MM.1S (cell line): ENCODE measurements around the gene GRN.
A peak's percentile ranks its signal among the peaks of the same experiment; 100 is the strongest.

ENCODE experiments used
- DNase-seq: peaks from one replicate; pipeline ENCODE4 v3.0.0-alpha.2; 2015
- H2AFZ ChIP-seq: fragments of 300-600 bp; sonication (generic); 2 replicates; pipeline ENCODE4 v1.6.0; 2016; ENCODE audit warnings: antibody characterized with exemption, low read length
- H3F3A ChIP-seq: fragments of 300-600 bp; sonication (generic); 2 replicates; pipeline ENCODE4 v1.6.1; 2016; ENCODE audit warnings: mild to moderate bottlenecking, antibody characterized with exemption, low read length, moderate library complexity, mixed read lengths; ENCODE audit not compliant: insufficient read depth
- H3K27ac ChIP-seq: fragments of 300-600 bp; sonication (generic); 2 replicates; pipeline ENCODE4 v1.5.1; 2016; ENCODE audit warnings: mild to moderate bottlenecking, low read length
- H3K27me3 ChIP-seq: fragments of 300-600 bp; sonication (generic); replicated peaks from 2 replicates; pipeline ENCODE4 v1.6.0; 2016; ENCODE audit warnings: low read length; ENCODE audit not compliant: insufficient read depth
- H3K36me3 ChIP-seq: fragments of 300-600 bp; sonication (generic); replicated peaks from 2 replicates; pipeline ENCODE4 v1.6.1; 2016; ENCODE audit warnings: mild to moderate bottlenecking, low read length, mixed read lengths; ENCODE audit not compliant: insufficient read depth
- H3K4me1 ChIP-seq: fragments of 300-600 bp; sonication (generic); 2 replicates; pipeline ENCODE4 v1.6.1; 2016; ENCODE audit warnings: low read length, mixed read lengths
- H3K4me2 ChIP-seq: fragments of 300-600 bp; sonication (generic); 2 replicates; pipeline ENCODE4 v1.6.0; 2016; ENCODE audit warnings: low read depth, low read length
- H3K4me3 ChIP-seq: fragments of 300-600 bp; sonication (generic); 2 replicates; pipeline ENCODE4 v1.5.1; 2016; ENCODE audit warnings: low read length, mixed read lengths
- H3K79me2 ChIP-seq: fragments of 300-600 bp; sonication (generic); 2 replicates; pipeline ENCODE4 v1.6.1; 2016; ENCODE audit warnings: mixed run types, low read length, mixed read lengths
- H3K9ac ChIP-seq: fragments of 300-600 bp; sonication (generic); 2 replicates; pipeline ENCODE4 v1.6.1; 2016; ENCODE audit warnings: low read length, mixed read lengths
- H3K9me2 ChIP-seq: fragments of 300-600 bp; sonication (generic); replicated peaks from 2 replicates; pipeline ENCODE4 v1.6.1; 2016; ENCODE audit warnings: mild to moderate bottlenecking, low read length, mixed read lengths; ENCODE audit not compliant: insufficient read depth
- H3K9me3 ChIP-seq: fragments of 300-600 bp; sonication (generic); replicated peaks from 2 replicates; pipeline ENCODE4 v1.6.1; 2016; ENCODE audit warnings: mild to moderate bottlenecking, low read length, mixed read lengths; ENCODE audit not compliant: insufficient read depth
- H4K20me1 ChIP-seq: fragments of 300-600 bp; sonication (generic); 2 replicates; pipeline ENCODE4 v1.6.1; 2016; ENCODE audit warnings: mild to moderate bottlenecking, low read length, moderate library complexity, mixed read lengths; ENCODE audit not compliant: insufficient read depth
- CTCF ChIP-seq: fragments of 300-600 bp; sonication (generic); IDR thresholded peaks from 2 replicates; pipeline ENCODE4 v1.5.1; 2016; ENCODE audit warnings: antibody characterized with exemption, low read length, mixed read lengths
- EZH2 ChIP-seq: fragments of 300-600 bp; sonication (generic); optimal IDR thresholded peaks from 2 replicates; pipeline ENCODE3; 2017; ENCODE audit warnings: low read depth, mild to moderate bottlenecking, antibody characterized with exemption, low read length, mixed read lengths
- EZH2phosphoT487 ChIP-seq: fragments of 300-600 bp; sonication (generic); IDR thresholded peaks from 2 replicates; pipeline ENCODE4 v1.6.1; 2018; ENCODE audit warnings: antibody characterized with exemption, low read length

GRN gene

GRCh38 chr17:44321246-44322120, 23.6 kb upstream of the GRN start:
- H3K4me3 ChIP-seq, result no peak overlapping the region
- H3K4me2 ChIP-seq, result no peak overlapping the region
- H3K9me2 ChIP-seq, result no peaks in the 10 kb centered on the region
- H3K27ac ChIP-seq, result no peak overlapping the region
- H3K9ac ChIP-seq, result no peak overlapping the region
- H3F3A ChIP-seq, result peaks cover 22% of the 10 kb centered on the region
- H3K9me3 ChIP-seq, result no peaks in the 10 kb centered on the region
- TF ChIP-seq EZH2phosphoT487 (no peak), CTCF (no peak), EZH2 (no peak)
- H4K20me1 ChIP-seq, result no peaks in the 10 kb centered on the region
- no peak overlapping the region for H2AFZ ChIP-seq
- DNase-seq, result no peak
- H3K27me3 ChIP-seq, result peaks cover 5% of the 10 kb centered on the region
- H3K36me3 ChIP-seq, result no peaks in the 10 kb centered on the region; the same call in 1 of the 2 replicates
- H3K79me2 ChIP-seq, result peaks cover 22% of the 10 kb centered on the region
- H3K4me1 ChIP-seq, result peaks cover 3% of the 10 kb centered on the region; the same call in 1 of the 2 replicates

GRCh38 chr17:44322236-44322895, 22.7 kb upstream of the GRN start:
- Histone ChIP-seq H2AFZ (no peak overlapping the region), H3K4me1 (peaks cover 3% of the 10 kb centered on the region; the same call in 1 of the 2 replicates), H3K36me3 (no peaks in the 10 kb centered on the region; the same call in 1 of the 2 replicates), H3K79me2 (peaks cover 22% of the 10 kb centered on the region), H3K27me3 (no peaks in the 10 kb centered on the region), H3K4me3 (no peak overlapping the region), H3K9me2 (no peaks in the 10 kb centered on the region), H3K27ac (no peak overlapping the region), H4K20me1 (no peaks in the 10 kb centered on the region), H3K9ac (no peak overlapping the region), H3K4me2 (no peak overlapping the region), H3K9me3 (no peaks in the 10 kb centered on the region), H3F3A (peaks cover 23% of the 10 kb centered on the region)
- TF ChIP-seq EZH2phosphoT487, result no peak
- DNase-seq, result no peak

GRCh38 chr17:44323359-44324091, 21.6 kb upstream of the GRN start:
- H3K27ac ChIP-seq, result no peak overlapping the region
- H3K9me2 ChIP-seq, result no peaks in the 10 kb centered on the region
- H3K36me3 ChIP-seq, result no peaks in the 10 kb centered on the region; the same call in 1 of the 2 replicates
- peak overlapping the region; percentile 91 for H3K9ac ChIP-seq
- H4K20me1 ChIP-seq, result no peaks in the 10 kb centered on the region
- H3K9me3 ChIP-seq, result no peaks in the 10 kb centered on the region
- H3K4me1 ChIP-seq, result peaks cover 3% of the 10 kb centered on the region; the same call in 1 of the 2 replicates
- no peak for DNase-seq
- peaks cover 23% of the 10 kb centered on the region for H3F3A ChIP-seq
- TF ChIP-seq CTCF, result no peak
- TF ChIP-seq EZH2, result no peak
- no peak for TF ChIP-seq EZH2phosphoT487
- no peaks in the 10 kb centered on the region for H3K27me3 ChIP-seq
- H3K4me2 ChIP-seq, result peak overlapping the region; percentile 99
- peaks cover 22% of the 10 kb centered on the region for H3K79me2 ChIP-seq
- peak overlapping the region; percentile 100 for H3K4me3 ChIP-seq
- no peak overlapping the region for H2AFZ ChIP-seq
